Endothelial cell of umbilical vein (primary cell): ENCODE measurements around the gene IFNG. TPM values are rescaled to one million over a fixed set of nuclear protein-coding genes. Genes with fewer than 3 reads are reported as not detected.

Source experiments
- BruUV-seq: library from RNA; stranded (reverse); fragments of 400-500 nt; replicated peaks from 2 replicates; lab custom pipeline; 2021; lab: Mats Ljungman, UMichigan
- CTCF ChIA-PET: fragments of 300-600, 350-600 bp; sonication (Branson Sonifier 250); formaldehyde crosslinking; loops from one replicate; lab custom pipeline; 2021; ENCODE audit warnings: antibody characterized with exemption, inconsistent platforms; lab: Charles Lee
- POLR2A ChIA-PET: fragments of 300-600, 350-600 bp; sonication (Branson Sonifier 250); formaldehyde crosslinking; loops from one replicate; lab custom pipeline; 2021; ENCODE audit warnings: antibody characterized with exemption, inconsistent platforms; lab: Charles Lee
- DNase-seq: peaks from one replicate; pipeline ENCODE4 v3.0.0-alpha.2; 2011; ENCODE audit warnings: low read depth, low spot score
- FAIRE-seq: peaks from 2 replicates; lab custom pipeline; 2011; peaks lifted over from hg19 to GRCh38; lab: Jason Lieb, UNC
- H2AFZ ChIP-seq: 2 replicates; pipeline ENCODE4 v1.6.0; 2012; ENCODE audit warnings: low read depth, low read length, control low read depth, inconsistent platforms
- H3K27ac ChIP-seq: 2 replicates; pipeline ENCODE4 v1.5.1; 2011; ENCODE audit warnings: low read depth, mild to moderate bottlenecking, control low read depth, low read length, moderate library complexity; ENCODE audit not compliant: insufficient read depth
- H3K27me3 ChIP-seq, 2 experiments: 2 replicates each; pipeline versions ENCODE4 v1.6.0 to v1.6.1; 2011; ENCODE audit warnings: low read length in 2 of 2, mixed read lengths in 1 of 2; ENCODE audit not compliant: control insufficient read depth in 2 of 2, insufficient read depth in 2 of 2
- H3K36me3 ChIP-seq, 2 experiments: 2 replicates in 1 of 2; 3 replicates in 1 of 2; pipeline ENCODE4 v1.5.1; 2011; ENCODE audit warnings: low read length in 2 of 2, mild to moderate bottlenecking in 1 of 2, moderate library complexity in 1 of 2; ENCODE audit not compliant: control insufficient read depth in 2 of 2, insufficient read depth in 2 of 2; ENCODE audit errors: extremely low read depth in 1 of 2
- H3K4me1 ChIP-seq: 3 replicates; pipeline ENCODE4 v1.5.1; 2011; ENCODE audit warnings: mild to moderate bottlenecking, low read length; ENCODE audit not compliant: control insufficient read depth, insufficient read depth; ENCODE audit errors: extremely low read depth
- H3K4me2 ChIP-seq: 2 replicates; pipeline ENCODE4 v1.6.1; 2011; ENCODE audit warnings: low read length, control low read depth, mixed read lengths; ENCODE audit not compliant: insufficient read depth
- H3K4me3 ChIP-seq, 3 experiments: fragments of 200-600 bp in 1 of 3; sonication (generic), shearing (Covaris generic) in 1 of 3; replicated peaks in 1 of 3; 2 replicates each; pipeline ENCODE4 v1.5.1; 2011 to 2016; ENCODE audit warnings: control low read depth in 3 of 3, low read length in 3 of 3, mild to moderate bottlenecking in 2 of 3, inconsistent platforms in 1 of 3, low read depth in 1 of 3, moderate library complexity in 1 of 3; ENCODE audit not compliant: insufficient read depth in 1 of 3
- H3K79me2 ChIP-seq: 2 replicates; pipeline ENCODE4 v1.6.0; 2012; ENCODE audit warnings: low read length, inconsistent platforms; ENCODE audit not compliant: control insufficient read depth, insufficient read depth
- H3K9ac ChIP-seq: replicated peaks from 2 replicates; pipeline ENCODE3; 2011; ENCODE audit warnings: low read length, control low read depth; ENCODE audit not compliant: insufficient read depth; ENCODE audit errors: extremely low read depth
- H3K9me1 ChIP-seq: replicated peaks from 3 replicates; pipeline ENCODE4 v1.6.0; 2011; ENCODE audit warnings: mild to moderate bottlenecking, low read length; ENCODE audit not compliant: control insufficient read depth, insufficient read depth; ENCODE audit errors: extremely low read depth
- H3K9me3 ChIP-seq: replicated peaks from 2 replicates; pipeline ENCODE4 v1.5.1; 2012; ENCODE audit warnings: low read length, inconsistent platforms; ENCODE audit not compliant: control insufficient read depth, insufficient read depth
- H4K20me1 ChIP-seq: replicated peaks from 2 replicates; pipeline ENCODE3; 2011; ENCODE audit warnings: mild to moderate bottlenecking, low read length; ENCODE audit not compliant: control insufficient read depth, insufficient read depth; ENCODE audit errors: extremely low read depth
- CTCF ChIP-seq, 2 donors: IDR thresholded peaks; 1 replicate in 1 of 2; 2 replicates in 1 of 2; pipeline ENCODE4 v1.5.1; 2011; ENCODE audit warnings: low read length in 2 of 2, mild to moderate bottlenecking in 2 of 2, moderate library complexity in 2 of 2, control low read depth in 1 of 2, inconsistent platforms in 1 of 2, low read depth in 1 of 2; ENCODE audit not compliant: insufficient read depth in 1 of 2; ENCODE audit errors: extremely low read depth in 1 of 2
- EZH2 ChIP-seq: IDR thresholded peaks from 2 replicates; pipeline ENCODE4 v1.6.1; 2012; ENCODE audit warnings: borderline replicate concordance, low read depth, mild to moderate bottlenecking, moderate library complexity, low read length, inconsistent platforms; ENCODE audit not compliant: severe bottlenecking
- FOS ChIP-seq: IDR thresholded peaks from 2 replicates; pipeline ENCODE4 v1.6.1; 2011; ENCODE audit warnings: mild to moderate bottlenecking, low read length, moderate library complexity, borderline replicate concordance; ENCODE audit not compliant: insufficient read depth
- GATA2 ChIP-seq: IDR thresholded peaks from 2 replicates; pipeline ENCODE4 v1.7.0; 2011; ENCODE audit warnings: low read depth, mild to moderate bottlenecking, moderate library complexity, mixed read lengths, low read length; ENCODE audit not compliant: insufficient read length, insufficient read depth
- JUN ChIP-seq: IDR thresholded peaks from 2 replicates; pipeline ENCODE4 v1.6.1; 2011; ENCODE audit warnings: borderline replicate concordance, low read depth; ENCODE audit not compliant: insufficient read length, insufficient read depth
- MAX ChIP-seq: IDR thresholded peaks from 2 replicates; pipeline ENCODE4 v1.6.1; 2011; ENCODE audit not compliant: insufficient read depth, insufficient read length
- MYC ChIP-seq: IDR thresholded peaks from one replicate; pipeline ENCODE4 v1.6.1; 2011; ENCODE audit warnings: mild to moderate bottlenecking, low read depth, low read length
- POLR2AphosphoS5 ChIP-seq: IDR thresholded peaks from 2 replicates; pipeline ENCODE4 v1.6.1; 2012; ENCODE audit warnings: low read depth, mild to moderate bottlenecking, control low read depth, low read length, moderate library complexity; ENCODE audit not compliant: insufficient read depth
- dilution Hi-C: fragments of 300-500 bp; cut with MboI; formaldehyde crosslinking; loops from one replicate; pipeline ENCODE4 v1.15.0; 2019; ENCODE audit warnings: low sequenced_read_pairs; ENCODE audit not compliant: extremely low pct_ligation_motif_present
- intact Hi-C: fragments of 100-400 bp; cut with micrococcal nuclease; formaldehyde crosslinking; loops from one replicate; pipeline ENCODE4 v1.10.0; 2022
- polyA plus RNA-seq, 4 experiments: library from polyadenylated mRNA; depleted of rRNA in 3 of 4; stranded (reverse) in 3 of 4; unstranded in 1 of 4; fragments of >200 nt; gene quantifications; 2 replicates each; pipeline versions ENCODE4 v1.2.1 to v1.2.3, GENCODE V29; 2011 to 2012; ENCODE audit warnings: missing spikeins in 1 of 4
- total RNA-seq: library from RNA; stranded (reverse); gene quantifications from 2 replicates; pipeline ENCODE4 v1.2.3, GENCODE V29; 2021

The IFNG gene
- total and polyA plus RNA-seq, 2 donors (not counting 3 experiments of a cell fraction or from before 2014, with no cell fraction given) = not detected

GRCh38 chr12:68121143-68121542 is 38.4 kb downstream of the IFNG start:
- Histone ChIP-seq H3K4me2 (no peak overlapping the region), H4K20me1 (no peaks in the 10 kb centered on the region), H3K4me1 (no peaks in the 10 kb centered on the region), H3K9ac (no peak overlapping the region), H2AFZ (no peak overlapping the region), H3K27me3 (no peaks in the 10 kb centered on the region), H3K79me2 (no peaks in the 10 kb centered on the region), H3K36me3 (no peaks in the 10 kb centered on the region), H3K27ac (no peak overlapping the region), H3K9me1 (no peaks in the 10 kb centered on the region), H3K4me3 (no peak overlapping the region), H3K9me3 (no peaks in the 10 kb centered on the region)
- POLR2A ChIA-PET = no interaction called here
- no TSS peak for BruUV-seq
- dilution Hi-C loops = no loop called here
- intact Hi-C loops = no loop called here
- DNase-seq (no peak), FAIRE-seq (no peak)
- CTCF ChIA-PET = no interaction called here
- TF ChIP-seq GATA2 = no peak
- no peak for TF ChIP-seq EZH2
- no peak for TF ChIP-seq CTCF (IDR thresholded peaks at IDR 0.05; ENCODE audit: extremely low read depth in 1 of 2, insufficient read depth in 1 of 2, low read depth in 1 of 2, low read length in 2 of 2)
- no peak for TF ChIP-seq MAX
- TF ChIP-seq FOS = no peak
- no peak for TF ChIP-seq MYC
- no peak for TF ChIP-seq JUN
- TF ChIP-seq POLR2AphosphoS5 = no peak
